OCI-LY7 (cell line): ENCODE results near the gene BRCA1.

Experiments used
- EZH2phosphoT487 ChIP-seq: fragments of 200-600 bp; sonication (generic); IDR thresholded peaks from 2 replicates; pipeline ENCODE4 v1.6.1; 2018; ENCODE audit warnings: low read depth, borderline replicate concordance, mild to moderate bottlenecking, mixed run types, antibody characterized with exemption, low read length, moderate library complexity, mixed read lengths
- TF ChIP-seq, protein P1 (sequence below): fragments of 200-600 bp; sonication (generic); conservative IDR thresholded peaks from 2 replicates; pipeline ENCODE4 v1.5.1; 2014; ENCODE audit warnings: mild to moderate bottlenecking, antibody characterized with exemption, low read length, moderate library complexity, mixed read lengths

DNA sequence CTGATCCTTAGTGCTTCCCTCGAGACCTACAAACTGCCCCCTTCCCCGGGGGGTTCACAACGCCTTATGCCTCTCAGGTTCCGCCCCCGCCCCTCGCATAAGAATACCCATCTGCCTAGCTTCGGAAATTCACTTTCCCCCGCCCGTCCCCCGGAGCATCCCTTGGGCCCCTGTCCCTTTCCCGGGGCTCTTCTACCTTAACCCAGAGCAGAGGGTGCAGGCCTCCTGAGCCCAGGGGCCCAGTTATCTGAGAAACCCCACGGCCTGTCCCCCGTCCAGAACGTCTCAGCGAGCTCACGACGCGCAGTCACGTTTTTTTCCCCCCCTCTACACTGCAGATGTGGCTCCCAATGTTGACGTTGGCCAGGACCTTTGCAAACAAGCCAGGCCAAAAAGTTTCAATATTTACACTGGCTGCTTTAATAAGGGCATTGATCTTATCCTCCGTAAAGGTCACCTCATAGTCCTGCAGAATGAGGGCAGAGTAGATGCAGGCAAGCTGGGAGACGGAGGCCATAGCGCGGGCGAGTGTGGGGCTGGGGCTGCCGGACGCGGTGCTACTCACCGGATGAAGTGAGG, 44.5 kb upstream of the BRCA1 start:
- TF ChIP-seq EZH2phosphoT487, result no peak
- TF ChIP-seq, protein P1, sequence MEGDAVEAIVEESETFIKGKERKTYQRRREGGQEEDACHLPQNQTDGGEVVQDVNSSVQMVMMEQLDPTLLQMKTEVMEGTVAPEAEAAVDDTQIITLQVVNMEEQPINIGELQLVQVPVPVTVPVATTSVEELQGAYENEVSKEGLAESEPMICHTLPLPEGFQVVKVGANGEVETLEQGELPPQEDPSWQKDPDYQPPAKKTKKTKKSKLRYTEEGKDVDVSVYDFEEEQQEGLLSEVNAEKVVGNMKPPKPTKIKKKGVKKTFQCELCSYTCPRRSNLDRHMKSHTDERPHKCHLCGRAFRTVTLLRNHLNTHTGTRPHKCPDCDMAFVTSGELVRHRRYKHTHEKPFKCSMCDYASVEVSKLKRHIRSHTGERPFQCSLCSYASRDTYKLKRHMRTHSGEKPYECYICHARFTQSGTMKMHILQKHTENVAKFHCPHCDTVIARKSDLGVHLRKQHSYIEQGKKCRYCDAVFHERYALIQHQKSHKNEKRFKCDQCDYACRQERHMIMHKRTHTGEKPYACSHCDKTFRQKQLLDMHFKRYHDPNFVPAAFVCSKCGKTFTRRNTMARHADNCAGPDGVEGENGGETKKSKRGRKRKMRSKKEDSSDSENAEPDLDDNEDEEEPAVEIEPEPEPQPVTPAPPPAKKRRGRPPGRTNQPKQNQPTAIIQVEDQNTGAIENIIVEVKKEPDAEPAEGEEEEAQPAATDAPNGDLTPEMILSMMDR, result no peak
